RWPE2 (cell line): ENCODE measurements around the gene ARHGAP15.

Source experiments
- ATAC-seq: fragments of 200-7000 bp; cut with Tn5 transposase; 3 replicates; pipeline ENCODE4 v1.9.1; 2021; ENCODE audit warnings: low read depth
- DNase-seq: peaks from one replicate; pipeline ENCODE4 v3.0.0-alpha.2; 2020; ENCODE audit warnings: low spot score
- H3K27ac ChIP-seq: fragments of 450-650 bp; 2 replicates; pipeline ENCODE4 v1.5.1; 2017; ENCODE audit warnings: mild to moderate bottlenecking; ENCODE audit not compliant: poor library complexity, severe bottlenecking
- H3K27me3 ChIP-seq: fragments of 250-450 bp; sonication (Bioruptor Pico); 2 replicates; pipeline ENCODE4 v1.5.1; 2021; ENCODE audit warnings: mild to moderate bottlenecking, moderate library complexity; ENCODE audit not compliant: insufficient read depth, poor library complexity, severe bottlenecking
- H3K36me3 ChIP-seq: fragments of 250-450 bp; sonication (Bioruptor Pico); 2 replicates; pipeline ENCODE4 v1.5.1; 2020; ENCODE audit warnings: low read depth, mild to moderate bottlenecking, moderate library complexity
- H3K4me1 ChIP-seq: fragments of 250-450 bp; sonication (Bioruptor Pico); 2 replicates; pipeline ENCODE4 v1.5.1; 2021; ENCODE audit warnings: mild to moderate bottlenecking, moderate library complexity; ENCODE audit not compliant: insufficient read depth, poor library complexity, severe bottlenecking
- H3K4me3 ChIP-seq: fragments of 250-450 bp; sonication (Bioruptor Pico); 2 replicates; pipeline ENCODE4 v1.5.1; 2021; ENCODE audit warnings: mild to moderate bottlenecking, moderate library complexity; ENCODE audit not compliant: severe bottlenecking
- H3K9me3 ChIP-seq: fragments of 250-450 bp; sonication (Bioruptor Pico); 2 replicates; pipeline ENCODE4 v1.5.1; 2021; ENCODE audit warnings: mild to moderate bottlenecking, moderate library complexity; ENCODE audit not compliant: severe bottlenecking
- CTCF ChIP-seq: fragments of 450-650 bp; IDR thresholded peaks from one replicate; pipeline ENCODE4 v1.5.1; 2017; ENCODE audit warnings: mild to moderate bottlenecking, moderate library complexity; ENCODE audit not compliant: poor library complexity, severe bottlenecking

The ARHGAP15 gene

GRCh38 chr2:143121079-143121478, 8.1 kb upstream of the ARHGAP15 start:
- TF ChIP-seq CTCF, result no peak
- no peak overlapping the region for H3K4me3 ChIP-seq
- no peak for DNase-seq
- no peaks in the 10 kb centered on the region for H3K9me3 ChIP-seq
- peaks cover 7% of the 10 kb centered on the region for H3K27me3 ChIP-seq
- no peaks in the 10 kb centered on the region for H3K4me1 ChIP-seq
- no peaks in the 10 kb centered on the region for H3K36me3 ChIP-seq
- H3K27ac ChIP-seq, result no peak overlapping the region
- no peak for ATAC-seq

- no peak overlapping the region for H3K4me3 ChIP-seq
- H3K36me3 ChIP-seq, result no peaks in the 10 kb centered on the region
- H3K27me3 ChIP-seq, result peaks cover 7% of the 10 kb centered on the region
- TF ChIP-seq CTCF, result no peak
- H3K27ac ChIP-seq, result no peak overlapping the region
- H3K4me1 ChIP-seq, result no peaks in the 10 kb centered on the region
- ATAC-seq (no peak), DNase-seq (no peak)
- H3K9me3 ChIP-seq, result no peaks in the 10 kb centered on the region
Observed at GRCh38 chr2:143121957-143122356, 7.3 kb upstream of the ARHGAP15 start.

GRCh38 chr2:143123911-143124310, 5.3 kb upstream of the ARHGAP15 start:
- TF ChIP-seq CTCF, result no peak
- Histone ChIP-seq H3K36me3 (no peaks in the 10 kb centered on the region), H3K9me3 (no peaks in the 10 kb centered on the region), H3K27ac (no peak overlapping the region), H3K4me1 (no peaks in the 10 kb centered on the region), H3K4me3 (no peak overlapping the region), H3K27me3 (peaks cover 7% of the 10 kb centered on the region)
- DNase-seq (no peak), ATAC-seq (no peak)

- Histone ChIP-seq H3K9me3 (no peaks in the 10 kb centered on the region), H3K27ac (no peak overlapping the region), H3K27me3 (peaks cover 7% of the 10 kb centered on the region), H3K4me1 (no peaks in the 10 kb centered on the region), H3K4me3 (no peak overlapping the region), H3K36me3 (no peaks in the 10 kb centered on the region)
- DNase-seq, result no peak
- ATAC-seq, result no peak
- no peak for TF ChIP-seq CTCF
Observed at GRCh38 chr2:143124445-143124844, 4.8 kb upstream of the ARHGAP15 start.

- ATAC-seq, result no peak
- no peak for DNase-seq
- no peak for TF ChIP-seq CTCF
Observed at GRCh38 chr2:143125717-143126116, 3.5 kb upstream of the ARHGAP15 start.

More at GRCh38 chr2:143125717-143126116, 3.5 kb upstream of the ARHGAP15 start:
- peaks cover 7% of the 10 kb centered on the region for H3K27me3 ChIP-seq
- H3K36me3 ChIP-seq, result no peaks in the 10 kb centered on the region
- H3K9me3 ChIP-seq, result no peaks in the 10 kb centered on the region
- H3K4me3 ChIP-seq, result no peak overlapping the region
- H3K4me1 ChIP-seq, result no peaks in the 10 kb centered on the region
- no peak overlapping the region for H3K27ac ChIP-seq
